Measurements from ENCODE around the gene DEPP1. TPM values are rescaled to one million over a fixed set of nuclear protein-coding genes. Genes with fewer than 3 reads are reported as not detected.
A peak's percentile ranks its signal among the peaks of the same experiment; 100 is the strongest.

DEPP1 gene
- total and polyA plus RNA-seq, 2 of the 13 experiments (the other 11 are each of a cell fraction or from before 2014, with no cell fraction given), result 14.8 to 270 TPM

DNA sequence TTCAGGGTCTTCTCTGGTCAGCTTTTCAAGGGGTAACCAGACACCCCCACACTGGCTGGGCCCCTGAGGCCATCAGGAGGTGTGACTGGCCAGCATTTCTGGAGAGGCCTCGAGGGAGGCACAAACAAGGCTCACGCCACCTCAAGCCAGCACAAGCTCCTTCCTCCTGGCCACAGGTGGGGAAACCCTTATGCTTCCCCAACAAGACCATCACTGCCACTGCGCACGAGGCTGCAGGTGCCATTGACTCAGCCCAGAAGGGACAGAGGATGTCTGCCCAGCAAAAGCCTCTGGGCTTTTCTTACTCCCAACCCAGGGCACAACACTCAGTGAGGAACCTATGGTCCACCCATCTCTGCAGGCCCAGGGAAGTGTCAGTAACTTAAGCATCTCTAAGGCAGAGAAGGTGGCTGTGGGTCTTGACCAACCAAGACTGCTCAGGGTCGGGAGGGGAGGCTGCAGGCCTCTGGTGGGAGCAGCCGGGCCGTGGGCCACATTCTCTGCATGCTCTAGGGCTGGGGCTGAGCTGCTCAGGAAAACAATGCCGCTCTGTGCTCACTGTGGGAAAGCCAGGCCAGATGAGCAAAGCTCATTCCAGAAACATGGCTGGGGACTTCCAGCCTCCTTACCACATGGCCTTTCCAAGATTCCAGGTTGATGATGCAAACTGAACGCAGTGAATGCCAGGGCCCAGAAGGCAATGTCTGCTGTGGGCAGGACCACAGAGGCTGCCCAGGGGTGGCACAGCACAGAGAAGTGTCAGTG lies 43.2 kb downstream of the DEPP1 start (continued):
- TF ChIP-seq, protein P1, sequence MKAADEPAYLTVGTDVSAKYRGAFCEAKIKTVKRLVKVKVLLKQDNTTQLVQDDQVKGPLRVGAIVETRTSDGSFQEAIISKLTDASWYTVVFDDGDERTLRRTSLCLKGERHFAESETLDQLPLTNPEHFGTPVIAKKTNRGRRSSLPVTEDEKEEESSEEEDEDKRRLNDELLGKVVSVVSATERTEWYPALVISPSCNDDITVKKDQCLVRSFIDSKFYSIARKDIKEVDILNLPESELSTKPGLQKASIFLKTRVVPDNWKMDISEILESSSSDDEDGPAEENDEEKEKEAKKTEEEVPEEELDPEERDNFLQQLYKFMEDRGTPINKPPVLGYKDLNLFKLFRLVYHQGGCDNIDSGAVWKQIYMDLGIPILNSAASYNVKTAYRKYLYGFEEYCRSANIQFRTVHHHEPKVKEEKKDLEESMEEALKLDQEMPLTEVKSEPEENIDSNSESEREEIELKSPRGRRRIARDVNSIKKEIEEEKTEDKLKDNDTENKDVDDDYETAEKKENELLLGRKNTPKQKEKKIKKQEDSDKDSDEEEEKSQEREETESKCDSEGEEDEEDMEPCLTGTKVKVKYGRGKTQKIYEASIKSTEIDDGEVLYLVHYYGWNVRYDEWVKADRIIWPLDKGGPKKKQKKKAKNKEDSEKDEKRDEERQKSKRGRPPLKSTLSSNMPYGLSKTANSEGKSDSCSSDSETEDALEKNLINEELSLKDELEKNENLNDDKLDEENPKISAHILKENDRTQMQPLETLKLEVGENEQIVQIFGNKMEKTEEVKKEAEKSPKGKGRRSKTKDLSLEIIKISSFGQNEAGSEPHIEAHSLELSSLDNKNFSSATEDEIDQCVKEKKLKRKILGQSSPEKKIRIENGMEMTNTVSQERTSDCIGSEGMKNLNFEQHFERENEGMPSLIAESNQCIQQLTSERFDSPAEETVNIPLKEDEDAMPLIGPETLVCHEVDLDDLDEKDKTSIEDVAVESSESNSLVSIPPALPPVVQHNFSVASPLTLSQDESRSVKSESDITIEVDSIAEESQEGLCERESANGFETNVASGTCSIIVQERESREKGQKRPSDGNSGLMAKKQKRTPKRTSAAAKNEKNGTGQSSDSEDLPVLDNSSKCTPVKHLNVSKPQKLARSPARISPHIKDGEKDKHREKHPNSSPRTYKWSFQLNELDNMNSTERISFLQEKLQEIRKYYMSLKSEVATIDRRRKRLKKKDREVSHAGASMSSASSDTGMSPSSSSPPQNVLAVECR (CRISPR knock-in tag; IDR thresholded peaks at IDR 0.05; ENCODE audit: borderline replicate concordance), result peak; percentile 48; the same call in 1 of the 2 replicates
- TF ChIP-seq RFXANK (CRISPR knock-in tag; IDR thresholded peaks at IDR 0.05) (no peak), ZNF343 (CRISPR knock-in tag; IDR thresholded peaks at IDR 0.05) (0 out of 2 replicates have a peak, but pooled peaks have one; percentile 39), GTF3A (CRISPR knock-in tag; conservative IDR thresholded peaks at IDR 0.05) (no peak), ZKSCAN8 (CRISPR knock-in tag; IDR thresholded peaks at IDR 0.05; ENCODE audit: borderline replicate concordance) (peak; percentile 84; the same call in 1 of the 2 replicates), HNRNPL (IDR thresholded peaks at IDR 0.05; ENCODE audit: low read depth, low read length) (peak; percentile 94), ATM (IDR thresholded peaks at IDR 0.05; ENCODE audit: borderline replicate concordance) (no peak), SP140L (CRISPR knock-in tag; IDR thresholded peaks at IDR 0.05; ENCODE audit: borderline replicate concordance) (0 out of 2 replicates have a peak, but pooled peaks have one; percentile 63), ZNF607 (CRISPR knock-in tag; IDR thresholded peaks at IDR 0.05; ENCODE audit: borderline replicate concordance) (peak; percentile 80; the same call in 1 of the 2 replicates), RAD51 (IDR thresholded peaks at IDR 0.05; ENCODE audit: borderline replicate concordance) (no peak), KDM3A (CRISPR knock-in tag; IDR thresholded peaks at IDR 0.05; ENCODE audit: low read depth) (no peak), ADNP (CRISPR knock-in tag; IDR thresholded peaks at IDR 0.05) (no peak), ZNF3 (CRISPR knock-in tag; IDR thresholded peaks at IDR 0.05) (no peak), ATAD3A (CRISPR knock-in tag; IDR thresholded peaks at IDR 0.05) (no peak), KDM4B (CRISPR knock-in tag; IDR thresholded peaks at IDR 0.05) (no peak), FOXK2 (IDR thresholded peaks at IDR 0.05) (no peak), IRF2 (CRISPR knock-in tag; IDR thresholded peaks at IDR 0.05) (peak; percentile 81; the same call in 1 of the 2 replicates)
- TF ChIP-seq, protein P2, sequence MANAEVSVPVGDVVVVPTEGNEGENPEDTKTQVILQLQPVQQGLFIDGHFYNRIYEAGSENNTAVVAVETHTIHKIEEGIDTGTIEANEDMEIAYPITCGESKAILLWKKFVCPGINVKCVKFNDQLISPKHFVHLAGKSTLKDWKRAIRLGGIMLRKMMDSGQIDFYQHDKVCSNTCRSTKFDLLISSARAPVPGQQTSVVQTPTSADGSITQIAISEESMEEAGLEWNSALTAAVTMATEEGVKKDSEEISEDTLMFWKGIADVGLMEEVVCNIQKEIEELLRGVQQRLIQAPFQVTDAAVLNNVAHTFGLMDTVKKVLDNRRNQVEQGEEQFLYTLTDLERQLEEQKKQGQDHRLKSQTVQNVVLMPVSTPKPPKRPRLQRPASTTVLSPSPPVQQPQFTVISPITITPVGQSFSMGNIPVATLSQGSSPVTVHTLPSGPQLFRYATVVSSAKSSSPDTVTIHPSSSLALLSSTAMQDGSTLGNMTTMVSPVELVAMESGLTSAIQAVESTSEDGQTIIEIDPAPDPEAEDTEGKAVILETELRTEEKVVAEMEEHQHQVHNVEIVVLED (CRISPR knock-in tag; IDR thresholded peaks at IDR 0.05; ENCODE audit: borderline replicate concordance), result no peak
- TF ChIP-seq, protein P3, sequence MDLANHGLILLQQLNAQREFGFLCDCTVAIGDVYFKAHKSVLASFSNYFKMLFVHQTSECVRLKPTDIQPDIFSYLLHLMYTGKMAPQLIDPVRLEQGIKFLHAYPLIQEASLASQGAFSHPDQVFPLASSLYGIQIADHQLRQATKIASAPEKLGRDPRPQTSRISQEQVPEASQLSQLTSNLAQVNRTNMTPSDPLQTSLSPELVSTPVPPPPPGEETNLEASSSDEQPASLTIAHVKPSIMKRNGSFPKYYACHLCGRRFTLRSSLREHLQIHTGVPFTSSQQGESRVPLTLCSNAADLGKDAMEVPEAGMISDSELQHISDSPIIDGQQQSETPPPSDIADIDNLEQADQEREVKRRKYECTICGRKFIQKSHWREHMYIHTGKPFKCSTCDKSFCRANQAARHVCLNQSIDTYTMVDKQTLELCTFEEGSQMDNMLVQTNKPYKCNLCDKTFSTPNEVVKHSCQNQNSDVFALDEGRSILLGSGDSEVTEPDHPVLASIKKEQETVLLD (CRISPR knock-in tag; IDR thresholded peaks at IDR 0.05; ENCODE audit: low read depth), result peak; percentile 63; the same call in 1 of the 2 replicates
- TF ChIP-seq, protein P4, sequence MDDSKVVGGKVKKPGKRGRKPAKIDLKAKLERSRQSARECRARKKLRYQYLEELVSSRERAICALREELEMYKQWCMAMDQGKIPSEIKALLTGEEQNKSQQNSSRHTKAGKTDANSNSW (CRISPR knock-in tag; IDR thresholded peaks at IDR 0.05; ENCODE audit: borderline replicate concordance), result no peak
- TF ChIP-seq, protein P5, sequence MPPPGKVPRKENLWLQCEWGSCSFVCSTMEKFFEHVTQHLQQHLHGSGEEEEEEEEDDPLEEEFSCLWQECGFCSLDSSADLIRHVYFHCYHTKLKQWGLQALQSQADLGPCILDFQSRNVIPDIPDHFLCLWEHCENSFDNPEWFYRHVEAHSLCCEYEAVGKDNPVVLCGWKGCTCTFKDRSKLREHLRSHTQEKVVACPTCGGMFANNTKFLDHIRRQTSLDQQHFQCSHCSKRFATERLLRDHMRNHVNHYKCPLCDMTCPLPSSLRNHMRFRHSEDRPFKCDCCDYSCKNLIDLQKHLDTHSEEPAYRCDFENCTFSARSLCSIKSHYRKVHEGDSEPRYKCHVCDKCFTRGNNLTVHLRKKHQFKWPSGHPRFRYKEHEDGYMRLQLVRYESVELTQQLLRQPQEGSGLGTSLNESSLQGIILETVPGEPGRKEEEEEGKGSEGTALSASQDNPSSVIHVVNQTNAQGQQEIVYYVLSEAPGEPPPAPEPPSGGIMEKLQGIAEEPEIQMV (CRISPR knock-in tag; IDR thresholded peaks at IDR 0.05; ENCODE audit: low read depth), result peak; percentile 66; the same call in 1 of the 2 replicates
